Loucy (cell line): ENCODE data around the gene MGLL.
A peak's percentile ranks its signal among the peaks of the same experiment; 100 is the strongest.

Experiments
- H2AFZ ChIP-seq: fragments of 200-600 bp; sonication (generic); 2 replicates; pipeline ENCODE4 v1.6.0; 2016; ENCODE audit warnings: antibody characterized with exemption, mild to moderate bottlenecking, low read length, moderate library complexity
- H3F3A ChIP-seq: fragments of 200-600 bp; 2 replicates; pipeline ENCODE4 v1.6.0; 2016; ENCODE audit warnings: antibody characterized with exemption, low read depth, mild to moderate bottlenecking
- H3K27me3 ChIP-seq: fragments of 200-600 bp; sonication (generic); 2 replicates; pipeline ENCODE4 v1.6.1; 2014; ENCODE audit warnings: low read length, mild to moderate bottlenecking; ENCODE audit not compliant: insufficient read depth, poor library complexity, severe bottlenecking
- H3K36me3 ChIP-seq: fragments of 200-600 bp; sonication (generic); 2 replicates; pipeline ENCODE4 v1.6.1; 2016; ENCODE audit warnings: low read length; ENCODE audit not compliant: insufficient read depth
- H3K4me1 ChIP-seq: fragments of 200-600 bp; sonication (generic); 2 replicates; pipeline ENCODE4 v1.5.1; 2014; ENCODE audit warnings: low read length, mild to moderate bottlenecking; ENCODE audit not compliant: insufficient read depth, poor library complexity, severe bottlenecking
- H3K4me2 ChIP-seq: fragments of 200-600 bp; sonication (generic); 2 replicates; pipeline ENCODE4 v1.6.0; 2014; ENCODE audit warnings: antibody characterized with exemption, low read length, low read depth, mild to moderate bottlenecking; ENCODE audit not compliant: poor library complexity, severe bottlenecking
- H3K4me3 ChIP-seq: fragments of 200-600 bp; sonication (generic); 2 replicates; pipeline ENCODE4 v1.5.1; 2014; ENCODE audit warnings: low read length, mild to moderate bottlenecking, mixed read lengths; ENCODE audit not compliant: poor library complexity, severe bottlenecking
- H3K79me2 ChIP-seq: fragments of 200-600 bp; sonication (generic); 2 replicates; pipeline ENCODE4 v1.6.1; 2014; ENCODE audit warnings: low read length; ENCODE audit not compliant: insufficient read depth
- H3K9ac ChIP-seq: fragments of 200-600 bp; sonication (generic); 2 replicates; pipeline ENCODE4 v1.6.0; 2014; ENCODE audit warnings: mild to moderate bottlenecking, low read depth, low read length, moderate library complexity; ENCODE audit not compliant: poor library complexity, severe bottlenecking
- H3K9me2 ChIP-seq: fragments of 200-600 bp; sonication (generic); replicated peaks from 2 replicates; pipeline ENCODE4 v1.6.1; 2016; ENCODE audit warnings: low read depth, low read length, mixed read lengths
- H3K9me3 ChIP-seq: fragments of 200-600 bp; sonication (generic); 2 replicates; pipeline ENCODE4 v1.6.1; 2014; ENCODE audit warnings: mild to moderate bottlenecking, antibody characterized with exemption, low read length, low read depth; ENCODE audit not compliant: insufficient read depth
- H4K20me1 ChIP-seq: fragments of 200-600 bp; sonication (generic); 2 replicates; pipeline ENCODE4 v1.6.0; 2014; ENCODE audit warnings: antibody characterized with exemption, low read length, mild to moderate bottlenecking; ENCODE audit not compliant: insufficient read depth, poor library complexity, severe bottlenecking
- EZH2phosphoT487 ChIP-seq: fragments of 200-600 bp; IDR thresholded peaks from 2 replicates; pipeline ENCODE4 v1.6.1; 2018; ENCODE audit warnings: antibody characterized with exemption, mild to moderate bottlenecking, moderate library complexity, borderline replicate concordance
- TF ChIP-seq, protein P1 (sequence below): fragments of 200-600 bp; sonication (generic); conservative IDR thresholded peaks from 2 replicates; pipeline ENCODE4 v1.5.1; 2014; ENCODE audit warnings: mild to moderate bottlenecking, antibody characterized with exemption, low read length

MGLL gene

DNA sequence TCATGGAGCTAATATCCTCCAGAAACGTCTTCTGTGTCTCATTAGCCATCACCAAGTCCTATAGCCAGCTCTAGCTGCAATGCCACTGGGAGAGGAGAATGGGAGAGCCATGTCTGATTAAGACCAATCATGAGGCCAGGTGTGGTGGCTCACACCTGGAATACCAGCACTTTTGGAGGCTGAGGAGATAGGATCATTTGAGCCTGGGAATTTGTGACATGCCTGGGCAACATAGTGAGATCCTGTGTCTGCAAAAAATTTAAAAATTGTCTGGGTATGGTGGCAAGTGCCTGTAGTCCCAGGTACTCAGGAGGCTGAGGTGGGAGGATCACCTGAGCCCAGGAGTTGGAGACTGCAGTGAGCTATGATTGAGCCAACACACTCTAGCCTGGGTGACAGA lies 13.1 kb downstream of the MGLL start:
- Histone ChIP-seq H3K9ac (no peak overlapping the region), H3K27me3 (no peaks in the 10 kb centered on the region)

GRCh38 chr3:127808197-127808596 lies 14.1 kb downstream of the MGLL start:
- Histone ChIP-seq H3K36me3 (peaks cover 60% of the 10 kb centered on the region), H3K4me3 (no peak overlapping the region), H3K9me3 (no peaks in the 10 kb centered on the region), H3K9ac (no peak overlapping the region), H3K4me2 (no peak overlapping the region), H3K4me1 (peaks cover 60% of the 10 kb centered on the region), H4K20me1 (no peaks in the 10 kb centered on the region), H3F3A (no peaks in the 10 kb centered on the region), H3K79me2 (peaks cover 87% of the 10 kb centered on the region), H2AFZ (no peak overlapping the region), H3K9me2 (no peaks in the 10 kb centered on the region), H3K27me3 (no peaks in the 10 kb centered on the region)
- TF ChIP-seq EZH2phosphoT487: no peak
- TF ChIP-seq, protein P1, sequence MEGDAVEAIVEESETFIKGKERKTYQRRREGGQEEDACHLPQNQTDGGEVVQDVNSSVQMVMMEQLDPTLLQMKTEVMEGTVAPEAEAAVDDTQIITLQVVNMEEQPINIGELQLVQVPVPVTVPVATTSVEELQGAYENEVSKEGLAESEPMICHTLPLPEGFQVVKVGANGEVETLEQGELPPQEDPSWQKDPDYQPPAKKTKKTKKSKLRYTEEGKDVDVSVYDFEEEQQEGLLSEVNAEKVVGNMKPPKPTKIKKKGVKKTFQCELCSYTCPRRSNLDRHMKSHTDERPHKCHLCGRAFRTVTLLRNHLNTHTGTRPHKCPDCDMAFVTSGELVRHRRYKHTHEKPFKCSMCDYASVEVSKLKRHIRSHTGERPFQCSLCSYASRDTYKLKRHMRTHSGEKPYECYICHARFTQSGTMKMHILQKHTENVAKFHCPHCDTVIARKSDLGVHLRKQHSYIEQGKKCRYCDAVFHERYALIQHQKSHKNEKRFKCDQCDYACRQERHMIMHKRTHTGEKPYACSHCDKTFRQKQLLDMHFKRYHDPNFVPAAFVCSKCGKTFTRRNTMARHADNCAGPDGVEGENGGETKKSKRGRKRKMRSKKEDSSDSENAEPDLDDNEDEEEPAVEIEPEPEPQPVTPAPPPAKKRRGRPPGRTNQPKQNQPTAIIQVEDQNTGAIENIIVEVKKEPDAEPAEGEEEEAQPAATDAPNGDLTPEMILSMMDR: no peak

More for the DNA sequence above, 13.1 kb downstream of the MGLL start:
- Histone ChIP-seq H3K36me3 (peaks cover 63% of the 10 kb centered on the region), H2AFZ (no peak overlapping the region), H3K79me2 (peaks cover 88% of the 10 kb centered on the region), H4K20me1 (no peaks in the 10 kb centered on the region), H3K4me1 (peaks cover 60% of the 10 kb centered on the region), H3K9me2 (no peaks in the 10 kb centered on the region), H3F3A (no peaks in the 10 kb centered on the region), H3K9me3 (no peaks in the 10 kb centered on the region), H3K4me2 (no peak overlapping the region), H3K4me3 (no peak overlapping the region)
- TF ChIP-seq, protein P1: no peak
- no peak for TF ChIP-seq EZH2phosphoT487

- Histone ChIP-seq H3K4me1 (peaks cover 65% of the 10 kb centered on the region), H3K36me3 (peaks cover 32% of the 10 kb centered on the region), H4K20me1 (no peaks in the 10 kb centered on the region), H2AFZ (no peak overlapping the region), H3K79me2 (peaks cover 70% of the 10 kb centered on the region), H3K9ac (peak overlapping the region; percentile 19), H3K4me3 (no peak overlapping the region), H3K9me2 (no peaks in the 10 kb centered on the region), H3K27me3 (no peaks in the 10 kb centered on the region), H3K4me2 (no peak overlapping the region), H3F3A (peaks cover 11% of the 10 kb centered on the region), H3K9me3 (no peaks in the 10 kb centered on the region)
- TF ChIP-seq, protein P1: no peak
- no peak for TF ChIP-seq EZH2phosphoT487
These were observed 17.1 kb downstream of the MGLL start for GRCh38 chr3:127805026-127805753.
